ENCODE measurements around the gene MDH2. TPM values are rescaled to one million over a fixed set of nuclear protein-coding genes. Genes with fewer than 3 reads are reported as not detected.

The MDH2 gene
- total and polyA plus RNA-seq, 2 experiments from 2014 or later: 150 to 180 TPM

DNA sequence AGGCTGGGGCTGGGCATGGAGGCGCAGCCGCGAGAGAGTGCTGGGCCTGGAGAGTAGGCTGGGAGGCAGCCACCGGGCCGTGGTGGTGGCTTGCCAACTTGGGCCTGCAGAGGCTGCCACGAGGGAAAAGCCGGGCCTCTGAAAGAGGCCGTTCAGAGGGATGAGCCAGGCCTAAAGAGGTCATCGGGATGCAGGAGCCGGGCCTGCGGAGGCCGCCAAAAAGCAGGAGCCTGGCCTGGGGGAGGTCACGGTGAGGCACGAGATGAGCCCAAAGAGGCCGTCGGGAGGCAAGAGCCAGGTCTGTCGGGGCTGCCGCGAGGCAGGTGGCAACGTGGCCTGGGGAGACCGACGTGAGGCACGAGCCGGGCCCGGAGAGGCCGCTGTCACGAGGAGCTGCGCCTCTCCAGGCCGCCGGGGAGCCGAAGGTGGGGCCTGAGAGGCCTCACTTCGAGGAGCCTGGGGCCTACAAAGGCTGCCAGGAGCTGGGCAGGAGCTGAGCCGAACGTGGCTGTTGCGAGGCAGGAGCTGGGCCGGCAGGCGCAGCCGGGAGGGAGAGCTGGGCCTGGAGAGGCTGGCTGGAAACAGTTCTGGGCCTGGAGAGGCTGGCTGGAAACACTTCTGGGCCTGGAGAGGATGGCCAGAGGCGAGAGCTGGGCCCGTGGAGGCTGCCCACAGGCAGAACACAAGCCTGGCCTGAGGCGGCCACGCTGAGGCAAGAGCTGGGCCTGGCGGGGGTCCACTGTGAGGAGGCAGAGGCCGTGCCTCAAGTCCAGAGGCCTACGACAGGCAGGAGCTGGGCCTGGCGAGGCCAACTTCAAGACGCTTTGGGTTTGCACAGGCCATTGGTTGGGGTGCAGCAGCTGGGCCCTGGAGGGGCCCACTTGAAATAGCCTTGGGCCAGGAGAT, 24.6 kb downstream of the MDH2 start:
- TF ChIP-seq JUNB (IDR thresholded peaks at IDR 0.05; ENCODE audit: unreplicated experiment): no peak
- no peak for TF ChIP-seq ZNF331 (CRISPR knock-in tag; IDR thresholded peaks at IDR 0.05; ENCODE audit: low read depth)
- TF ChIP-seq, protein P1, sequence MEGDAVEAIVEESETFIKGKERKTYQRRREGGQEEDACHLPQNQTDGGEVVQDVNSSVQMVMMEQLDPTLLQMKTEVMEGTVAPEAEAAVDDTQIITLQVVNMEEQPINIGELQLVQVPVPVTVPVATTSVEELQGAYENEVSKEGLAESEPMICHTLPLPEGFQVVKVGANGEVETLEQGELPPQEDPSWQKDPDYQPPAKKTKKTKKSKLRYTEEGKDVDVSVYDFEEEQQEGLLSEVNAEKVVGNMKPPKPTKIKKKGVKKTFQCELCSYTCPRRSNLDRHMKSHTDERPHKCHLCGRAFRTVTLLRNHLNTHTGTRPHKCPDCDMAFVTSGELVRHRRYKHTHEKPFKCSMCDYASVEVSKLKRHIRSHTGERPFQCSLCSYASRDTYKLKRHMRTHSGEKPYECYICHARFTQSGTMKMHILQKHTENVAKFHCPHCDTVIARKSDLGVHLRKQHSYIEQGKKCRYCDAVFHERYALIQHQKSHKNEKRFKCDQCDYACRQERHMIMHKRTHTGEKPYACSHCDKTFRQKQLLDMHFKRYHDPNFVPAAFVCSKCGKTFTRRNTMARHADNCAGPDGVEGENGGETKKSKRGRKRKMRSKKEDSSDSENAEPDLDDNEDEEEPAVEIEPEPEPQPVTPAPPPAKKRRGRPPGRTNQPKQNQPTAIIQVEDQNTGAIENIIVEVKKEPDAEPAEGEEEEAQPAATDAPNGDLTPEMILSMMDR (conservative IDR thresholded peaks at IDR 0.05; ENCODE audit: low read depth in 2 of 2): no peak
- TF ChIP-seq POLR2AphosphoS5 (IDR thresholded peaks at IDR 0.05; ENCODE audit: low read depth): no peak
- TF ChIP-seq, protein P2, sequence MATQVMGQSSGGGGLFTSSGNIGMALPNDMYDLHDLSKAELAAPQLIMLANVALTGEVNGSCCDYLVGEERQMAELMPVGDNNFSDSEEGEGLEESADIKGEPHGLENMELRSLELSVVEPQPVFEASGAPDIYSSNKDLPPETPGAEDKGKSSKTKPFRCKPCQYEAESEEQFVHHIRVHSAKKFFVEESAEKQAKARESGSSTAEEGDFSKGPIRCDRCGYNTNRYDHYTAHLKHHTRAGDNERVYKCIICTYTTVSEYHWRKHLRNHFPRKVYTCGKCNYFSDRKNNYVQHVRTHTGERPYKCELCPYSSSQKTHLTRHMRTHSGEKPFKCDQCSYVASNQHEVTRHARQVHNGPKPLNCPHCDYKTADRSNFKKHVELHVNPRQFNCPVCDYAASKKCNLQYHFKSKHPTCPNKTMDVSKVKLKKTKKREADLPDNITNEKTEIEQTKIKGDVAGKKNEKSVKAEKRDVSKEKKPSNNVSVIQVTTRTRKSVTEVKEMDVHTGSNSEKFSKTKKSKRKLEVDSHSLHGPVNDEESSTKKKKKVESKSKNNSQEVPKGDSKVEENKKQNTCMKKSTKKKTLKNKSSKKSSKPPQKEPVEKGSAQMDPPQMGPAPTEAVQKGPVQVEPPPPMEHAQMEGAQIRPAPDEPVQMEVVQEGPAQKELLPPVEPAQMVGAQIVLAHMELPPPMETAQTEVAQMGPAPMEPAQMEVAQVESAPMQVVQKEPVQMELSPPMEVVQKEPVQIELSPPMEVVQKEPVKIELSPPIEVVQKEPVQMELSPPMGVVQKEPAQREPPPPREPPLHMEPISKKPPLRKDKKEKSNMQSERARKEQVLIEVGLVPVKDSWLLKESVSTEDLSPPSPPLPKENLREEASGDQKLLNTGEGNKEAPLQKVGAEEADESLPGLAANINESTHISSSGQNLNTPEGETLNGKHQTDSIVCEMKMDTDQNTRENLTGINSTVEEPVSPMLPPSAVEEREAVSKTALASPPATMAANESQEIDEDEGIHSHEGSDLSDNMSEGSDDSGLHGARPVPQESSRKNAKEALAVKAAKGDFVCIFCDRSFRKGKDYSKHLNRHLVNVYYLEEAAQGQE (IDR thresholded peaks at IDR 0.05; ENCODE audit: unreplicated experiment): no peak
- TF ChIP-seq EZH2phosphoT487 (IDR thresholded peaks at IDR 0.05; ENCODE audit: unreplicated experiment): no peak
- no peak for TF ChIP-seq EZH2 (IDR thresholded peaks at IDR 0.05; ENCODE audit: low read depth, unreplicated experiment)
- TF ChIP-seq, protein P3, sequence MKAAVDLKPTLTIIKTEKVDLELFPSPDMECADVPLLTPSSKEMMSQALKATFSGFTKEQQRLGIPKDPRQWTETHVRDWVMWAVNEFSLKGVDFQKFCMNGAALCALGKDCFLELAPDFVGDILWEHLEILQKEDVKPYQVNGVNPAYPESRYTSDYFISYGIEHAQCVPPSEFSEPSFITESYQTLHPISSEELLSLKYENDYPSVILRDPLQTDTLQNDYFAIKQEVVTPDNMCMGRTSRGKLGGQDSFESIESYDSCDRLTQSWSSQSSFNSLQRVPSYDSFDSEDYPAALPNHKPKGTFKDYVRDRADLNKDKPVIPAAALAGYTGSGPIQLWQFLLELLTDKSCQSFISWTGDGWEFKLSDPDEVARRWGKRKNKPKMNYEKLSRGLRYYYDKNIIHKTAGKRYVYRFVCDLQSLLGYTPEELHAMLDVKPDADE (IDR thresholded peaks at IDR 0.05): no peak
- TF ChIP-seq, protein P4, sequence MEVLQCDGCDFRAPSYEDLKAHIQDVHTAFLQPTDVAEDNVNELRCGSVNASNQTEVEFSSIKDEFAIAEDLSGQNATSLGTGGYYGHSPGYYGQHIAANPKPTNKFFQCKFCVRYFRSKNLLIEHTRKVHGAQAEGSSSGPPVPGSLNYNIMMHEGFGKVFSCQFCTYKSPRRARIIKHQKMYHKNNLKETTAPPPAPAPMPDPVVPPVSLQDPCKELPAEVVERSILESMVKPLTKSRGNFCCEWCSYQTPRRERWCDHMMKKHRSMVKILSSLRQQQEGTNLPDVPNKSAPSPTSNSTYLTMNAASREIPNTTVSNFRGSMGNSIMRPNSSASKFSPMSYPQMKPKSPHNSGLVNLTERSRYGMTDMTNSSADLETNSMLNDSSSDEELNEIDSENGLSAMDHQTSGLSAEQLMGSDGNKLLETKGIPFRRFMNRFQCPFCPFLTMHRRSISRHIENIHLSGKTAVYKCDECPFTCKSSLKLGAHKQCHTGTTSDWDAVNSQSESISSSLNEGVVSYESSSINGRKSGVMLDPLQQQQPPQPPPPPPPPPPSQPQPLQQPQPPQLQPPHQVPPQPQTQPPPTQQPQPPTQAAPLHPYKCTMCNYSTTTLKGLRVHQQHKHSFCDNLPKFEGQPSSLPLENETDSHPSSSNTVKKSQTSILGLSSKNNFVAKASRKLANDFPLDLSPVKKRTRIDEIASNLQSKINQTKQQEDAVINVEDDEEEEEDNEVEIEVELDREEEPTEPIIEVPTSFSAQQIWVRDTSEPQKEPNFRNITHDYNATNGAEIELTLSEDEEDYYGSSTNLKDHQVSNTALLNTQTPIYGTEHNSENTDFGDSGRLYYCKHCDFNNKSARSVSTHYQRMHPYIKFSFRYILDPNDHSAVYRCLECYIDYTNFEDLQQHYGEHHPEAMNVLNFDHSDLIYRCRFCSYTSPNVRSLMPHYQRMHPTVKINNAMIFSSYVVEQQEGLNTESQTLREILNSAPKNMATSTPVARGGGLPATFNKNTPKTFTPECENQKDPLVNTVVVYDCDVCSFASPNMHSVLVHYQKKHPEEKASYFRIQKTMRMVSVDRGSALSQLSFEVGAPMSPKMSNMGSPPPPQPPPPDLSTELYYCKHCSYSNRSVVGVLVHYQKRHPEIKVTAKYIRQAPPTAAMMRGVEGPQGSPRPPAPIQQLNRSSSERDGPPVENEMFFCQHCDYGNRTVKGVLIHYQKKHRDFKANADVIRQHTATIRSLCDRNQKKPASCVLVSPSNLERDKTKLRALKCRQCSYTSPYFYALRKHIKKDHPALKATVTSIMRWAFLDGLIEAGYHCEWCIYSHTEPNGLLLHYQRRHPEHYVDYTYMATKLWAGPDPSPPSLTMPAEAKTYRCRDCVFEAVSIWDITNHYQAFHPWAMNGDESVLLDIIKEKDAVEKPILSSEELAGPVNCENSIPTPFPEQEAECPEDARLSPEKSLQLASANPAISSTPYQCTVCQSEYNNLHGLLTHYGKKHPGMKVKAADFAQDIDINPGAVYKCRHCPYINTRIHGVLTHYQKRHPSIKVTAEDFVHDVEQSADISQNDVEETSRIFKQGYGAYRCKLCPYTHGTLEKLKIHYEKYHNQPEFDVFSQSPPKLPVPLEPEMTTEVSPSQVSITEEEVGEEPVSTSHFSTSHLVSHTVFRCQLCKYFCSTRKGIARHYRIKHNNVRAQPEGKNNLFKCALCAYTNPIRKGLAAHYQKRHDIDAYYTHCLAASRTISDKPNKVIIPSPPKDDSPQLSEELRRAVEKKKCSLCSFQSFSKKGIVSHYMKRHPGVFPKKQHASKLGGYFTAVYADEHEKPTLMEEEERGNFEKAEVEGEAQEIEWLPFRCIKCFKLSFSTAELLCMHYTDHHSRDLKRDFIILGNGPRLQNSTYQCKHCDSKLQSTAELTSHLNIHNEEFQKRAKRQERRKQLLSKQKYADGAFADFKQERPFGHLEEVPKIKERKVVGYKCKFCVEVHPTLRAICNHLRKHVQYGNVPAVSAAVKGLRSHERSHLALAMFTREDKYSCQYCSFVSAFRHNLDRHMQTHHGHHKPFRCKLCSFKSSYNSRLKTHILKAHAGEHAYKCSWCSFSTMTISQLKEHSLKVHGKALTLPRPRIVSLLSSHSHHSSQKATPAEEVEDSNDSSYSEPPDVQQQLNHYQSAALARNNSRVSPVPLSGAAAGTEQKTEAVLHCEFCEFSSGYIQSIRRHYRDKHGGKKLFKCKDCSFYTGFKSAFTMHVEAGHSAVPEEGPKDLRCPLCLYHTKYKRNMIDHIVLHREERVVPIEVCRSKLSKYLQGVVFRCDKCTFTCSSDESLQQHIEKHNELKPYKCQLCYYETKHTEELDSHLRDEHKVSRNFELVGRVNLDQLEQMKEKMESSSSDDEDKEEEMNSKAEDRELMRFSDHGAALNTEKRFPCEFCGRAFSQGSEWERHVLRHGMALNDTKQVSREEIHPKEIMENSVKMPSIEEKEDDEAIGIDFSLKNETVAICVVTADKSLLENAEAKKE (CRISPR knock-in tag; IDR thresholded peaks at IDR 0.05): no peak
- TF ChIP-seq NANOG (IDR thresholded peaks at IDR 0.05; ENCODE audit: borderline replicate concordance): no peak
- no peak for TF ChIP-seq CREB1 (CRISPR knock-in tag; IDR thresholded peaks at IDR 0.05; ENCODE audit: low read depth)
- TF ChIP-seq ZNF114 (CRISPR knock-in tag; IDR thresholded peaks at IDR 0.05): no peak
- peaks cover 8% of the 10 kb centered on the region for H3K4me1 Mint-ChIP-seq
- H3F3A ChIP-seq (replicated peaks; ENCODE audit: low read depth): no peaks in the 10 kb centered on the region

More for the DNA sequence above, 24.6 kb downstream of the MDH2 start:
- Histone ChIP-seq H2AFZ (no peak overlapping the region; the same call in 1 of the 2 replicates), H3K4me2 (no peak overlapping the region), H3K27me3 (ENCODE audit: insufficient read depth) (no peaks in the 10 kb centered on the region), H3K79me2 (replicated peaks; ENCODE audit: insufficient read depth) (no peaks in the 10 kb centered on the region), H4K20me1 (replicated peaks; ENCODE audit: insufficient read depth) (no peaks in the 10 kb centered on the region), H3K27ac (ENCODE audit: low read depth) (no peak overlapping the region), H3K4me1 (ENCODE audit: insufficient read depth) (no peaks in the 10 kb centered on the region), H3K4me3 (no peak overlapping the region), H3K9me2 (ENCODE audit: insufficient read depth) (no peaks in the 10 kb centered on the region), H3K36me3 (ENCODE audit: insufficient read depth) (no peaks in the 10 kb centered on the region)
- H3K27me3 Mint-ChIP-seq (ENCODE audit: insufficient read depth, low read depth, poor library complexity): peaks cover 3% of the 10 kb centered on the region
- H3K27ac Mint-ChIP-seq: no peak overlapping the region
- H3K4me3 Mint-ChIP-seq: no peak overlapping the region
- DNase-seq (ENCODE audit: low spot score) (no peak), ATAC-seq (no peak)
- no peaks in the 10 kb centered on the region; the same call in 2 of the 3 replicates for H3K9me3 Mint-ChIP-seq
- H3K36me3 Mint-ChIP-seq (ENCODE audit: low read depth): no peaks in the 10 kb centered on the region; the same call in 2 of the 3 replicates
